HEK293 (cell line): ENCODE data around the gene NAALADL2.

Experiments
- GLIS1 ChIP-seq: fragments of 450-650 bp; formaldehyde crosslinking; IDR thresholded peaks from 2 replicates; pipeline ENCODE4 v1.5.1; 2016; ENCODE audit warnings: missing biosample characterization, missing genetic modification characterization
- KLF16 ChIP-seq: fragments of 450-650 bp; formaldehyde crosslinking; IDR thresholded peaks from 2 replicates; pipeline ENCODE4 v1.5.1; 2017; ENCODE audit warnings: missing biosample characterization, missing genetic modification characterization
- MYNN ChIP-seq: fragments of 450-650 bp; formaldehyde crosslinking; IDR thresholded peaks from 2 replicates; pipeline ENCODE4 v1.5.1; 2016; ENCODE audit warnings: missing biosample characterization, missing genetic modification characterization, borderline replicate concordance
- ZNF114 ChIP-seq: fragments of 450-650 bp; formaldehyde crosslinking; IDR thresholded peaks from 2 replicates; pipeline ENCODE4 v1.5.0; 2017; ENCODE audit warnings: missing biosample characterization, missing genetic modification characterization
- ZNF394 ChIP-seq: fragments of 450-650 bp; formaldehyde crosslinking; IDR thresholded peaks from 2 replicates; pipeline ENCODE4 v1.5.1; 2016; ENCODE audit warnings: missing biosample characterization, missing genetic modification characterization, mild to moderate bottlenecking, moderate library complexity, borderline replicate concordance
- TF ChIP-seq, protein P1 (sequence below): fragments of 450-650 bp; formaldehyde crosslinking; IDR thresholded peaks from 2 replicates; pipeline ENCODE4 v1.5.1; 2016; ENCODE audit warnings: missing biosample characterization, missing genetic modification characterization
- TF ChIP-seq, protein P2 (sequence below): fragments of 450-650 bp; formaldehyde crosslinking; IDR thresholded peaks from 2 replicates; pipeline ENCODE4 v1.5.1; 2016; ENCODE audit warnings: missing biosample characterization, missing genetic modification characterization
- TF ChIP-seq, protein P3 (sequence below): fragments of 450-650 bp; formaldehyde crosslinking; IDR thresholded peaks from 2 replicates; pipeline ENCODE4 v1.5.1; 2017; ENCODE audit warnings: missing biosample characterization, missing genetic modification characterization
- TF ChIP-seq, protein P4 (sequence below): fragments of 450-650 bp; formaldehyde crosslinking; optimal IDR thresholded peaks from 2 replicates; pipeline ENCODE3; 2016; ENCODE audit warnings: missing biosample characterization, mild to moderate bottlenecking, missing genetic modification characterization

DNA sequence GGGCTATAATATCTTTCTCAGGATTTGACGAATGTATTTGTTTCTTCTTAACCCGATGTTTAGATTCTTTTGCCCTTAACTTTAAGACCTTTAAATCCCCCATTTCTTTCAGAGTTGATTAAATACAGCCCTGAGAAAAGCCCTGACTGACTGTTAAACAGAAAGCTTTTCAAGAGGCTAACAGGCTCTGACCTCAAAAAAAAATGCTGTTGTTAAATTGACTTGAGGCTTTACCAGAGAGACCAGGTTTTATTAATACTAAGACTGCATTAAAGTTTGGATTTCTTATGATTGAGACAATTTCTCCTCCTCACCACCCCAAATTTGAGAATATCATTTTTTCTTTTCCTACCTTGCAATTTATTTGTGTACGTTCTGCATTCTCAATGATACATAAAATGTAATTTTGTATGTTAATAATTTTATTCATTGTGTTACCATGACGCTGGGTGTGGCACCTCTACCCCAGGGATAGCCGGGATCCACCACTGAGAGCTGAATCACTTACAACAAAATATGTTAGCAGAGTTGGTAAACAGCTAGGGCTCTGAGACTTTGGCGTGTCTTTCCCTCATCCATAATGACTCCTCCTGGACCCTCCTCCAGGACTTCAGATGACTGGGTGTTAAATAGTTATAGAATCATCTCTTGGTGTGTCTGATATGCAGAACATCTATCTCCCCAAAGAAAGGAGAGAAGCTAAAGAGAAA lies 753.5 kb downstream of the NAALADL2 start:
- TF ChIP-seq ZNF394 (tag by site-specific recombination): no peak
- TF ChIP-seq, protein P1, sequence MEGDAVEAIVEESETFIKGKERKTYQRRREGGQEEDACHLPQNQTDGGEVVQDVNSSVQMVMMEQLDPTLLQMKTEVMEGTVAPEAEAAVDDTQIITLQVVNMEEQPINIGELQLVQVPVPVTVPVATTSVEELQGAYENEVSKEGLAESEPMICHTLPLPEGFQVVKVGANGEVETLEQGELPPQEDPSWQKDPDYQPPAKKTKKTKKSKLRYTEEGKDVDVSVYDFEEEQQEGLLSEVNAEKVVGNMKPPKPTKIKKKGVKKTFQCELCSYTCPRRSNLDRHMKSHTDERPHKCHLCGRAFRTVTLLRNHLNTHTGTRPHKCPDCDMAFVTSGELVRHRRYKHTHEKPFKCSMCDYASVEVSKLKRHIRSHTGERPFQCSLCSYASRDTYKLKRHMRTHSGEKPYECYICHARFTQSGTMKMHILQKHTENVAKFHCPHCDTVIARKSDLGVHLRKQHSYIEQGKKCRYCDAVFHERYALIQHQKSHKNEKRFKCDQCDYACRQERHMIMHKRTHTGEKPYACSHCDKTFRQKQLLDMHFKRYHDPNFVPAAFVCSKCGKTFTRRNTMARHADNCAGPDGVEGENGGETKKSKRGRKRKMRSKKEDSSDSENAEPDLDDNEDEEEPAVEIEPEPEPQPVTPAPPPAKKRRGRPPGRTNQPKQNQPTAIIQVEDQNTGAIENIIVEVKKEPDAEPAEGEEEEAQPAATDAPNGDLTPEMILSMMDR (tag by site-specific recombination): no peak
- TF ChIP-seq MYNN (tag by site-specific recombination): no peak
- no peak for TF ChIP-seq GLIS1
- TF ChIP-seq ZNF114 (tag by site-specific recombination): no peak
- no peak for TF ChIP-seq KLF16 (tag by site-specific recombination)
- TF ChIP-seq, protein P2, sequence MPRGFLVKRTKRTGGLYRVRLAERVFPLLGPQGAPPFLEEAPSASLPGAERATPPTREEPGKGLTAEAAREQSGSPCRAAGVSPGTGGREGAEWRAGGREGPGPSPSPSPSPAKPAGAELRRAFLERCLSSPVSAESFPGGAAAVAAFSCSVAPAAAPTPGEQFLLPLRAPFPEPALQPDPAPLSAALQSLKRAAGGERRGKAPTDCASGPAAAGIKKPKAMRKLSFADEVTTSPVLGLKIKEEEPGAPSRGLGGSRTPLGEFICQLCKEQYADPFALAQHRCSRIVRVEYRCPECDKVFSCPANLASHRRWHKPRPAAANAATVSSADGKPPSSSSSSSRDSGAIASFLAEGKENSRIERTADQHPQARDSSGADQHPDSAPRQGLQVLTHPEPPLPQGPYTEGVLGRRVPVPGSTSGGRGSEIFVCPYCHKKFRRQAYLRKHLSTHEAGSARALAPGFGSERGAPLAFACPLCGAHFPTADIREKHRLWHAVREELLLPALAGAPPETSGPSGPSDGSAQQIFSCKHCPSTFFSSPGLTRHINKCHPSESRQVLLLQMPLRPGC (tag by site-specific recombination): no peak
- TF ChIP-seq, protein P3, sequence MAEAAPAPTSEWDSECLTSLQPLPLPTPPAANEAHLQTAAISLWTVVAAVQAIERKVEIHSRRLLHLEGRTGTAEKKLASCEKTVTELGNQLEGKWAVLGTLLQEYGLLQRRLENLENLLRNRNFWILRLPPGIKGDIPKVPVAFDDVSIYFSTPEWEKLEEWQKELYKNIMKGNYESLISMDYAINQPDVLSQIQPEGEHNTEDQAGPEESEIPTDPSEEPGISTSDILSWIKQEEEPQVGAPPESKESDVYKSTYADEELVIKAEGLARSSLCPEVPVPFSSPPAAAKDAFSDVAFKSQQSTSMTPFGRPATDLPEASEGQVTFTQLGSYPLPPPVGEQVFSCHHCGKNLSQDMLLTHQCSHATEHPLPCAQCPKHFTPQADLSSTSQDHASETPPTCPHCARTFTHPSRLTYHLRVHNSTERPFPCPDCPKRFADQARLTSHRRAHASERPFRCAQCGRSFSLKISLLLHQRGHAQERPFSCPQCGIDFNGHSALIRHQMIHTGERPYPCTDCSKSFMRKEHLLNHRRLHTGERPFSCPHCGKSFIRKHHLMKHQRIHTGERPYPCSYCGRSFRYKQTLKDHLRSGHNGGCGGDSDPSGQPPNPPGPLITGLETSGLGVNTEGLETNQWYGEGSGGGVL (tag by site-specific recombination): no peak
- TF ChIP-seq, protein P4, sequence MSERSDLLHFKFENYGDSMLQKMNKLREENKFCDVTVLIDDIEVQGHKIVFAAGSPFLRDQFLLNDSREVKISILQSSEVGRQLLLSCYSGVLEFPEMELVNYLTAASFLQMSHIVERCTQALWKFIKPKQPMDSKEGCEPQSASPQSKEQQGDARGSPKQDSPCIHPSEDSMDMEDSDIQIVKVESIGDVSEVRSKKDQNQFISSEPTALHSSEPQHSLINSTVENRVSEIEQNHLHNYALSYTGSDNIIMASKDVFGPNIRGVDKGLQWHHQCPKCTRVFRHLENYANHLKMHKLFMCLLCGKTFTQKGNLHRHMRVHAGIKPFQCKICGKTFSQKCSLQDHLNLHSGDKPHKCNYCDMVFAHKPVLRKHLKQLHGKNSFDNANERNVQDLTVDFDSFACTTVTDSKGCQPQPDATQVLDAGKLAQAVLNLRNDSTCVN (tag by site-specific recombination): no peak
